H9 (cell line): ENCODE measurements around the gene BIRC5. TPM values are rescaled to one million over a fixed set of nuclear protein-coding genes. Genes with fewer than 3 reads are reported as not detected.

Experiments
- DNase-seq: peaks from one replicate; pipeline ENCODE4 v3.0.0-alpha.2; 2017
- H2AFZ ChIP-seq: one replicate; pipeline ENCODE4 v1.6.1; 2013; ENCODE audit warnings: mild to moderate bottlenecking, low read length, control low read depth, moderate library complexity
- H2AK5ac ChIP-seq: 2 replicates; pipeline ENCODE4 v1.6.1; 2013; ENCODE audit warnings: low read length, control low read depth, mixed read lengths; ENCODE audit not compliant: insufficient read length
- H2BK120ac ChIP-seq: one replicate; pipeline ENCODE4 v1.6.1; 2013; ENCODE audit warnings: low read depth, mild to moderate bottlenecking, low read length, control low read depth, inconsistent platforms; ENCODE audit not compliant: poor library complexity, severe bottlenecking
- H2BK12ac ChIP-seq: 2 replicates; pipeline ENCODE4 v1.6.1; 2013; ENCODE audit warnings: low read length, control low read depth, mixed read lengths, low read depth; ENCODE audit not compliant: insufficient read length
- H2BK15ac ChIP-seq: 2 replicates; pipeline ENCODE4 v1.6.1; 2013; ENCODE audit warnings: low read depth, low read length, control low read depth
- H2BK20ac ChIP-seq: one replicate; pipeline ENCODE4 v1.6.1; 2013; ENCODE audit warnings: low read depth, mild to moderate bottlenecking, low read length, control low read depth, inconsistent platforms; ENCODE audit not compliant: poor library complexity, severe bottlenecking
- H2BK5ac ChIP-seq: 2 replicates; pipeline ENCODE4 v1.6.1; 2013; ENCODE audit warnings: low read length, control low read depth, mixed read lengths; ENCODE audit not compliant: insufficient read length
- H3K14ac ChIP-seq: 2 replicates; pipeline ENCODE4 v1.6.1; 2013; ENCODE audit warnings: low read length, control low read depth; ENCODE audit not compliant: insufficient read depth
- H3K18ac ChIP-seq: 2 replicates; pipeline ENCODE4 v1.6.1; 2013; ENCODE audit warnings: low read depth, mild to moderate bottlenecking, mixed read lengths, low read length, control low read depth; ENCODE audit not compliant: insufficient read length
- H3K23ac ChIP-seq: 2 replicates; pipeline ENCODE4 v1.6.1; 2013; ENCODE audit warnings: low read length, control low read depth, mixed read lengths, low read depth; ENCODE audit not compliant: insufficient read length
- H3K23me2 ChIP-seq: 2 replicates; pipeline ENCODE4 v1.6.1; 2013; ENCODE audit warnings: low read depth, mild to moderate bottlenecking, mixed read lengths, low read length, control low read depth; ENCODE audit not compliant: insufficient read length, poor library complexity, severe bottlenecking
- H3K27ac ChIP-seq: 2 replicates; pipeline ENCODE4 v1.5.1; 2013; ENCODE audit warnings: low read length, control low read depth, mixed read lengths, low read depth; ENCODE audit not compliant: insufficient read length
- H3K27me3 ChIP-seq: 2 replicates; pipeline ENCODE4 v1.6.1; 2013; ENCODE audit warnings: low read length, control low read depth, inconsistent platforms; ENCODE audit not compliant: insufficient read depth
- H3K4ac ChIP-seq: 2 replicates; pipeline ENCODE4 v1.6.1; 2013; ENCODE audit warnings: low read depth, mild to moderate bottlenecking, control low read depth, inconsistent platforms, low read length, moderate library complexity
- H3K4me1 ChIP-seq: 2 replicates; pipeline ENCODE4 v1.6.1; 2013; ENCODE audit warnings: low read length, control low read depth, inconsistent platforms; ENCODE audit not compliant: insufficient read depth
- H3K4me2 ChIP-seq: 2 replicates; pipeline ENCODE4 v1.6.1; 2013; ENCODE audit warnings: low read length, control low read depth, mixed read lengths; ENCODE audit not compliant: insufficient read length, insufficient read depth
- H3K56ac ChIP-seq: 2 replicates; pipeline ENCODE4 v1.6.1; 2013; ENCODE audit warnings: low read depth, mild to moderate bottlenecking, mixed read lengths, low read length, control low read depth; ENCODE audit not compliant: insufficient read length
- H3K79me1 ChIP-seq: 2 replicates; pipeline ENCODE4 v1.6.1; 2013; ENCODE audit warnings: low read depth, mild to moderate bottlenecking, moderate library complexity, low read length, control low read depth, inconsistent platforms; ENCODE audit not compliant: insufficient read depth, poor library complexity, severe bottlenecking
- H3K79me2 ChIP-seq: 2 replicates; pipeline ENCODE4 v1.6.1; 2013; ENCODE audit warnings: low read length, control low read depth, inconsistent platforms; ENCODE audit not compliant: insufficient read depth
- H3K9ac ChIP-seq: 2 replicates; pipeline ENCODE4 v1.6.1; 2013; ENCODE audit warnings: low read length, control low read depth, mixed read lengths; ENCODE audit not compliant: insufficient read length; ENCODE audit errors: extremely low read depth
- H3K9me3 ChIP-seq: one replicate; pipeline ENCODE4 v1.6.1; 2013; ENCODE audit warnings: low read depth, low read length, inconsistent platforms; ENCODE audit not compliant: control insufficient read depth
- H3T11ph ChIP-seq: one replicate; pipeline ENCODE4 v1.6.1; 2013; ENCODE audit warnings: mild to moderate bottlenecking, low read length, control low read depth, inconsistent platforms
- H4K20me1 ChIP-seq: one replicate; pipeline ENCODE4 v1.6.1; 2013; ENCODE audit not compliant: control insufficient read depth, insufficient read length, insufficient read depth
- H4K5ac ChIP-seq: 2 replicates; pipeline ENCODE4 v1.6.1; 2013; ENCODE audit warnings: low read depth, mild to moderate bottlenecking, mixed read lengths, low read length, control low read depth; ENCODE audit not compliant: insufficient read length
- H4K8ac ChIP-seq: replicated peaks from 2 replicates; pipeline ENCODE4 v1.6.1; 2013; ENCODE audit warnings: low read length, control low read depth, mixed read lengths, low read depth; ENCODE audit not compliant: insufficient read length
- H4K91ac ChIP-seq: 2 replicates; pipeline ENCODE4 v1.6.1; 2013; ENCODE audit warnings: low read depth, mild to moderate bottlenecking, moderate library complexity, mixed read lengths, low read length, control low read depth; ENCODE audit not compliant: insufficient read length
- H3K27ac Mint-ChIP-seq, 3 experiments: 2 replicates in 2 of 3; 3 replicates in 1 of 3; pipeline ENCODE4 v1.8.0; 2020 to 2021; ENCODE audit warnings: mixed read lengths in 3 of 3, mild to moderate bottlenecking in 1 of 3, moderate library complexity in 1 of 3
- H3K27me3 Mint-ChIP-seq: 2 replicates; pipeline ENCODE4 v1.8.0; 2021; ENCODE audit warnings: low read depth, mild to moderate bottlenecking, moderate library complexity, mixed read lengths
- H3K36me3 Mint-ChIP-seq, 3 experiments: 2 replicates in 2 of 3; 3 replicates in 1 of 3; pipeline ENCODE4 v1.8.0; 2020 to 2021; ENCODE audit warnings: low read depth in 3 of 3, mixed read lengths in 3 of 3; ENCODE audit not compliant: insufficient read depth in 1 of 3
- H3K4me1 Mint-ChIP-seq, 2 experiments: 2 replicates each; pipeline ENCODE4 v1.8.0; 2020; ENCODE audit warnings: mixed read lengths in 2 of 2
- H3K4me3 Mint-ChIP-seq, 2 experiments: 2 replicates in 1 of 2; 3 replicates in 1 of 2; pipeline ENCODE4 v1.8.0; 2020 to 2021; ENCODE audit warnings: mild to moderate bottlenecking in 2 of 2, mixed read lengths in 2 of 2, moderate library complexity in 1 of 2
- H3K9me3 Mint-ChIP-seq, 2 experiments: 2 replicates in 1 of 2; 3 replicates in 1 of 2; pipeline ENCODE4 v1.8.0; 2020; ENCODE audit warnings: mild to moderate bottlenecking in 2 of 2, mixed read lengths in 2 of 2, moderate library complexity in 1 of 2
- CTCF ChIP-seq: fragments of 200-600 bp; sonication (generic); conservative IDR thresholded peaks from 3 replicates; pipeline ENCODE4 v1.8.0; 2021; ENCODE audit warnings: antibody characterized with exemption, mild to moderate bottlenecking
- WGBS: extraction: QIAGEN DNeasy Blood & Tissue Kit; methylation state at CpG from one replicate; pipeline ENCODE4 v1.1.7; 2013; ENCODE audit warnings: missing lambda C conversion rate, low lambda C conversion rate, mixed read lengths; ENCODE audit not compliant: insufficient read length; ENCODE audit errors: extremely low coverage; 5-methylcytosine and 5-hydroxymethylcytosine counted together
- total RNA-seq: library from RNA; stranded (reverse); gene quantifications from 2 replicates; pipeline ENCODE4 v1.2.1, GENCODE V29; 2021

BIRC5 gene
- total RNA-seq, 1 experiment from 2014 or later: 97.8 TPM

GRCh38 chr17:78166416-78166815, 47.6 kb upstream of the BIRC5 start:
- no peak overlapping the region for H4K91ac ChIP-seq
- no peak overlapping the region for H2BK12ac ChIP-seq
- H3K4me2 ChIP-seq: no peak overlapping the region
- no peak overlapping the region for H3K27ac Mint-ChIP-seq
- peaks cover 0 to 6% (median 0%) of the 10 kb centered on the region in 3 experiments; a peak in 4 of 7 replicates for H3K36me3 Mint-ChIP-seq
- H3T11ph ChIP-seq: no peak overlapping the region
- no peak for DNase-seq
- no peaks in the 10 kb centered on the region for H3K9me3 ChIP-seq
- TF ChIP-seq CTCF: no peak
- peaks cover 13 to 27% of the 10 kb centered on the region in 2 experiments for H3K4me1 Mint-ChIP-seq
- H2BK20ac ChIP-seq: no peak overlapping the region
- H4K20me1 ChIP-seq: peaks cover 4% of the 10 kb centered on the region
- no peaks in the 10 kb centered on the region; the same call in 1 of the 2 replicates for H3K4me1 ChIP-seq
- no peak overlapping the region for H3K14ac ChIP-seq
- no peaks in the 10 kb centered on the region for H3K79me2 ChIP-seq
- no peak overlapping the region for H3K18ac ChIP-seq
- H4K8ac ChIP-seq: no peak overlapping the region
- H2BK120ac ChIP-seq: no peak overlapping the region
- H3K4me3 Mint-ChIP-seq: 0 out of 5 replicates have a peak overlapping the region, but pooled peaks of 1 of the 2 experiments have one; percentile 17
- H3K4ac ChIP-seq: no peak overlapping the region
- no peaks in the 10 kb centered on the region for H3K27me3 ChIP-seq
- no peaks in the 10 kb centered on the region for H3K23me2 ChIP-seq
- no peak overlapping the region for H3K27ac ChIP-seq
- no CpG with 5 or more reads among the region's 6 CpGs for WGBS
- H2BK5ac ChIP-seq: no peak overlapping the region
- no peak overlapping the region for H3K9ac ChIP-seq
- H3K23ac ChIP-seq: no peak overlapping the region
- H3K9me3 Mint-ChIP-seq: no peaks in the 10 kb centered on the region
- no peak overlapping the region for H3K56ac ChIP-seq
- no peak overlapping the region for H2AK5ac ChIP-seq
- no peak overlapping the region for H4K5ac ChIP-seq
- H3K27me3 Mint-ChIP-seq: no peaks in the 10 kb centered on the region; the same call in 1 of the 2 replicates
- no peak overlapping the region for H2AFZ ChIP-seq
- no peaks in the 10 kb centered on the region for H3K79me1 ChIP-seq
- no peak overlapping the region for H2BK15ac ChIP-seq
